Measurements from ENCODE around the gene STX17. TPM values are rescaled to one million over a fixed set of nuclear protein-coding genes. Genes with fewer than 3 reads are reported as not detected.

The STX17 gene
- total RNA-seq, 1 donor = 21.2 TPM

DNA sequence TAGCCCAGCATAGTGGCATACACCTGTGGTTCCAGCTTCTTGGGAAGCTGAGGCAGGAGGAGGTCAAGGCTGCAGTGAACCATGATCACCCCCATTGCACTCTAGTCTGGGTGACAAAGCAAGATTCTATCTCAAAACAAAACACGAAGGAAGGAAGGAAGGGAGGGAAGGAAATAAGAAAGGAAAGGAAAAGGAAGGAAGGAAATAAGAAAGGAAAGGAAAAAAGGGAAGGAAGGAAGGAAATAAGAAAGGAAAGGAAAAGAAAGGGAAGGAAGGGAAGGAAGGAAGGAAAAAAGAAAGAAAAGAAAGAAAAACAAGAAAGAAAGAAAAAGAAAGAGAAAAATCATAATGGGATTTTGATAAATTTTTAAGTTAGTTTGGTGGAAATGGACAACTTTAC is 3.1 kb upstream of the STX17 start:
- TF ChIP-seq, protein P1, sequence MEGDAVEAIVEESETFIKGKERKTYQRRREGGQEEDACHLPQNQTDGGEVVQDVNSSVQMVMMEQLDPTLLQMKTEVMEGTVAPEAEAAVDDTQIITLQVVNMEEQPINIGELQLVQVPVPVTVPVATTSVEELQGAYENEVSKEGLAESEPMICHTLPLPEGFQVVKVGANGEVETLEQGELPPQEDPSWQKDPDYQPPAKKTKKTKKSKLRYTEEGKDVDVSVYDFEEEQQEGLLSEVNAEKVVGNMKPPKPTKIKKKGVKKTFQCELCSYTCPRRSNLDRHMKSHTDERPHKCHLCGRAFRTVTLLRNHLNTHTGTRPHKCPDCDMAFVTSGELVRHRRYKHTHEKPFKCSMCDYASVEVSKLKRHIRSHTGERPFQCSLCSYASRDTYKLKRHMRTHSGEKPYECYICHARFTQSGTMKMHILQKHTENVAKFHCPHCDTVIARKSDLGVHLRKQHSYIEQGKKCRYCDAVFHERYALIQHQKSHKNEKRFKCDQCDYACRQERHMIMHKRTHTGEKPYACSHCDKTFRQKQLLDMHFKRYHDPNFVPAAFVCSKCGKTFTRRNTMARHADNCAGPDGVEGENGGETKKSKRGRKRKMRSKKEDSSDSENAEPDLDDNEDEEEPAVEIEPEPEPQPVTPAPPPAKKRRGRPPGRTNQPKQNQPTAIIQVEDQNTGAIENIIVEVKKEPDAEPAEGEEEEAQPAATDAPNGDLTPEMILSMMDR (IDR thresholded peaks at IDR 0.05; ENCODE audit: insufficient read depth, low read length) = no peak
- DNase-seq (ENCODE audit: low read depth) = no peak

GRCh38 chr9:99905833-99906402 is 536 bp upstream of the STX17 start:
- DNase-seq (ENCODE audit: low read depth) = peak; percentile 5

More for the DNA sequence above, 3.1 kb upstream of the STX17 start:
- H3K4me3 ChIP-seq (ENCODE audit: low read depth, low read length) = no peak overlapping the region

DNA sequence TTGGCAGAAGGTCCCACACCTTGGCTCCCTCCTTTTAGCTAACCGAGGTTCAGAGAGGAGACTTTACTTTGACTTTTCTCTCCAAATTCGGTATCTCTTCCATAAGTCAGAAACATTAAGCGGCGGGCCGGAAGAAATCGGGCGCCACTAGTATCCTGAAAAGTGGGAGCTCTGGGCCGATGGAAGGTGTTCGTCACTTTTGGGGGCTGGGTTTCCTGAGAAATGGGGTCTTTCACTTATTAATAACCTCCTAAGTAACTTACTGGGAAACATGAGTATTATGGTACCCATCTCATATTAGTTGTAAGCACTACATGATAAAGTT is 716 bp downstream of the STX17 start:
- no peak for DNase-seq (ENCODE audit: low read depth)
- TF ChIP-seq, protein P1 (IDR thresholded peaks at IDR 0.05; ENCODE audit: insufficient read depth, low read length) = no peak
- peak overlapping the region; percentile 91 for H3K4me3 ChIP-seq (ENCODE audit: low read depth, low read length)

More at GRCh38 chr9:99905833-99906402, 536 bp upstream of the STX17 start:
- peak overlapping the region; percentile 91 for H3K4me3 ChIP-seq (ENCODE audit: low read depth, low read length)
- TF ChIP-seq, protein P1 (IDR thresholded peaks at IDR 0.05; ENCODE audit: insufficient read depth, low read length) = no peak

GRCh38 chr9:99911600-99911999 is 5.1 kb downstream of the STX17 start:
- DNase-seq (ENCODE audit: low read depth) = no peak
- TF ChIP-seq, protein P1 (IDR thresholded peaks at IDR 0.05; ENCODE audit: insufficient read depth, low read length) = no peak
- H3K4me3 ChIP-seq (ENCODE audit: low read depth, low read length) = no peak overlapping the region

DNA sequence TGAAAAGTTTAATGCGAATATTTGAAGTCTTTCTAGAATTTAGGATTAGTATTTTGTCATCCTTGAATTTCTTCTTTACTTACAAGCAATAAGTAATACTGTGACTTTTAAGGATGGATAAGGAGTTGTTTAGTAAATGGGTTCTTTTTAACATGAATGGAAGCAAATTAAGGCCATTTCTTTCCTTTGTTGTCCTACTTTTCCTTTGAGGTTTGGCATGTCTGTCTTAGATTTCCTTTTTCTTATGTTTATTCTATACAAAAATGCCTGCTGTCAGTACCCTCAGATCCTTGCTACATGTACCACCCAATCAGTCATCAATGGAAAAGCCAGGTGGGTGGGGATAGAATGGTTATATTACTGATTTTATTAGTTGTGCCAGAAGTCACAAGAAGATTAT is 10.2 kb downstream of the STX17 start:
- no peak overlapping the region for H3K4me3 ChIP-seq (ENCODE audit: low read depth, low read length)
- TF ChIP-seq, protein P1 (IDR thresholded peaks at IDR 0.05; ENCODE audit: insufficient read depth, low read length) = no peak
- DNase-seq (ENCODE audit: low read depth) = no peak

GRCh38 chr9:99918134-99918533 is 11.7 kb downstream of the STX17 start:
- TF ChIP-seq, protein P1 (IDR thresholded peaks at IDR 0.05; ENCODE audit: insufficient read depth, low read length) = no peak
- DNase-seq (ENCODE audit: low read depth) = no peak
- H3K4me3 ChIP-seq (ENCODE audit: low read depth, low read length) = no peak overlapping the region

DNA sequence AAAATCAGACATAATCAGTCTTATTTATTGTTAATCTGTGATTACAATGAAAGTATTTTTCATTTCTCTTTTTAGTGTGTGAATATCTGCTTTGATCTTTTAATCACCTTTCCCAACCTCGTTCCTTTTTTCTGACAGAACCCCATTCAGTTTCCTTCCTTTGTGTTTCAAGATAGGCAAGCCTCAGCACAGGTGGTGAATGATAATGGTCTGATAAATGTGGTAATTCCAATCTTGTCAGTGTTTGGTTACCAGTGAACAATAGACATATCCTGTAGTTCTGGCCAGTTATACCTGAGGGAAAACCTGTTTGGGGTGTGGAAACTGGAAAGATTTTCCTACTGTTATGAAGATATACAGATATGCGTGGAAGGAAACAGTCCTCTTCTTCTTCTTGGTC is 13.5 kb downstream of the STX17 start:
- TF ChIP-seq, protein P1 (IDR thresholded peaks at IDR 0.05; ENCODE audit: insufficient read depth, low read length) = no peak
- DNase-seq (ENCODE audit: low read depth) = no peak
- H3K4me3 ChIP-seq (ENCODE audit: low read depth, low read length) = no peak overlapping the region

Measured in fibroblast of the aortic adventitia (primary cell).